Umbilical cord (tissue), 2 donors: Measurements from ENCODE around the gene ISLR. TPM values are rescaled to one million over a fixed set of nuclear protein-coding genes. Genes with fewer than 3 reads are reported as not detected.
A peak's percentile ranks its signal among the peaks of the same experiment; 100 is the strongest.

Experiments used
- DNase-seq: peaks from one replicate; pipeline ENCODE4 v3.0.0-alpha.2; 2015; ENCODE audit warnings: low spot score
- total RNA-seq: library from RNA; depleted of rRNA; stranded (reverse); fragments of >200 nt; gene quantifications from one replicate; pipeline ENCODE4 v1.2.3, GENCODE V29; 2014; ENCODE audit warnings: low replicate concordance; ENCODE audit not compliant: insufficient read depth

The ISLR gene
- 95.1 TPM for total RNA-seq

GRCh38 chr15:74173380-74174218 is at the start of gene ISLR:
TSS of gene ISLR (plus strand) at chr15:74173710. CDS start at chr15:74174859, 1,149 bp downstream.
- peak; percentile 96 for DNase-seq

GRCh38 chr15:74124196-74124595 is 49.3 kb upstream of the ISLR start:
- no peak for DNase-seq

- no peak for DNase-seq
Observed at GRCh38 chr15:74124759-74125158, 48.8 kb upstream of the ISLR start.

GRCh38 chr15:74127255-74127953 is 46.1 kb upstream of the ISLR start:
- DNase-seq: peak; percentile 91

GRCh38 chr15:74127954-74128784 is 45.3 kb upstream of the ISLR start:
- DNase-seq: peak; percentile 32

- no peak for DNase-seq
Observed at GRCh38 chr15:74128785-74129585, 44.5 kb upstream of the ISLR start.

- no peak for DNase-seq
Observed at GRCh38 chr15:74129586-74130154, 43.8 kb upstream of the ISLR start.

- no peak for DNase-seq
Observed at GRCh38 chr15:74130155-74130848, 43.2 kb upstream of the ISLR start, which contains the start of gene ISLR2. TSS of gene ISLR2 (plus strand) at chr15:74130586. CDS start at chr15:74132755, 2,169 bp downstream.

- DNase-seq: no peak
Observed at GRCh38 chr15:74130849-74131627, 42.5 kb upstream of the ISLR start.

- no peak for DNase-seq
Observed at GRCh38 chr15:74131628-74132413, 41.7 kb upstream of the ISLR start.

- no peak for DNase-seq
Observed at GRCh38 chr15:74132681-74133651, 40.5 kb upstream of the ISLR start.

GRCh38 chr15:74133694-74134386 is 39.7 kb upstream of the ISLR start:
- DNase-seq: no peak

GRCh38 chr15:74134387-74135027 is 39.0 kb upstream of the ISLR start:
- no peak for DNase-seq

- DNase-seq: no peak
Observed at GRCh38 chr15:74135041-74135565, 38.4 kb upstream of the ISLR start.

GRCh38 chr15:74136540-74136813 is 37.0 kb upstream of the ISLR start:
- no peak for DNase-seq
